K562 (cell line): ENCODE measurements around the gene WASF3.

ENCODE experiments used
- FOSL1 ChIP-seq: fragments of 200-800 bp; sonication (Bioruptor generic); conservative IDR thresholded peaks from 2 replicates; pipeline ENCODE4 v1.6.1; 2016; ENCODE audit warnings: missing genetic modification characterization, missing compliant biosample characterization
- NFRKB ChIP-seq: fragments of 450-650 bp; IDR thresholded peaks from 2 replicates; pipeline ENCODE4 v1.6.1; 2016; ENCODE audit warnings: low read depth
- RAD21 ChIP-seq, 2 experiments: fragments of 250-450 bp in 1 of 2; fragments of 450-650 bp in 1 of 2; sonication (Bioruptor Pico) in 1 of 2; formaldehyde crosslinking in 1 of 2; IDR thresholded peaks in 1 of 2; conservative IDR thresholded peaks in 1 of 2; 2 replicates each; pipeline versions ENCODE4 v1.4.0 to v1.8.0; 2020 to 2022; ENCODE audit warnings: mild to moderate bottlenecking in 2 of 2, moderate library complexity in 1 of 2
- SFPQ ChIP-seq: fragments of 200-400 bp; formaldehyde crosslinking; IDR thresholded peaks from 2 replicates; pipeline ENCODE4 v1.6.1; 2017; ENCODE audit warnings: mild to moderate bottlenecking, low read depth, low read length, moderate library complexity
- SIN3A ChIP-seq, 2 experiments: fragments of 150-350 bp in 1 of 2; IDR thresholded peaks; 2 replicates each; pipeline ENCODE4 v1.6.1; 2011 to 2016; ENCODE audit warnings: borderline replicate concordance in 2 of 2, low read depth in 2 of 2, low read length in 2 of 2, mild to moderate bottlenecking in 2 of 2, moderate library complexity in 2 of 2; ENCODE audit not compliant: control insufficient read depth in 1 of 2

DNA sequence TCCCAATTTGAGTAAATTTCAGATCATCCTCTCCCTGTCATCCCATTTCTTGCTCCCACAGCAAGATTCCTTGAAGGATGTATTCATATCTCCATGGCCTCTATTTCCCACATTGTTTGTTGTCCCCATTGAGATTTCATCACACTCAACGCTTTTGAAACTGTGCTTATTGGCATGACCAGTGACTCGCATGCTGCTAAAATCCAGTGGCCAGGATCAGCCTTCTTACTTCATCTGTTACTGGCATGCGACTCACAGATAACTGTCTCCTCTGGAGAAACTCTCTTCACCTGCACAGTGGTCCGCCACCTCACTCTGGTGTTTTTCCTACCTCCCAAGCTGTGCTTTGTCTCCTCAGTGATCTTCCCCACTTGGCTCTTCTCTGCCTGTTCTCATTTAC, 95.8 kb downstream of the WASF3 start:
- TF ChIP-seq RAD21 (CRISPR knock-in tag; conservative IDR thresholded peaks at IDR 0.05 in 1 of 2, IDR thresholded peaks at IDR 0.05 in 1 of 2): no peak
- TF ChIP-seq NFRKB: no peak
- TF ChIP-seq FOSL1 (tag): no peak
- TF ChIP-seq SFPQ: no peak
- TF ChIP-seq SIN3A (IDR thresholded peaks at IDR 0.05; ENCODE audit: borderline replicate concordance in 2 of 2, control insufficient read depth in 1 of 2, low read depth in 2 of 2, low read length in 2 of 2): no peak
